Prostate gland (tissue), 2 donors: ENCODE results near the gene ATP13A4.

Source experiments
- CTCF ChIP-seq, 4 experiments: fragments of 200-600 bp in 2 of 4; fragments of 450-650 bp in 2 of 4; sonication (generic) in 2 of 4; IDR thresholded peaks; 1 replicate in 3 of 4; 2 replicates in 1 of 4; pipeline ENCODE4 v1.5.1; 2016 to 2019; ENCODE audit warnings: antibody characterized with exemption in 4 of 4, mild to moderate bottlenecking in 2 of 4, moderate library complexity in 2 of 4
- POLR2A ChIP-seq: fragments of 450-650 bp; IDR thresholded peaks from one replicate; pipeline ENCODE4 v1.6.1; 2016; ENCODE audit warnings: antibody characterized with exemption, mild to moderate bottlenecking

GRCh38 chr3:193573403-193574191 lies 18.9 kb upstream of the ATP13A4 start:
- TF ChIP-seq CTCF (IDR thresholded peaks at IDR 0.05) (no peak), POLR2A (no peak)
